NCI-H345 treated with DMSO at 0.1 percent for 48 hours (cell line): Measurements from ENCODE around the gene SPATA19.
"Not testable (repeated sequence)": the region's sequence is repeated elsewhere in the genome, so short reads cannot be mapped to it uniquely, and the experiment has no call there.

Source experiments
- DNase-seq: peaks from one replicate; lab custom pipeline; 2025; ENCODE audit not compliant: unreplicated experiment; lab: John Stamatoyannopoulos, UW

Gene SPATA19

GRCh38 chr11:133845413-133845812, at the start of gene SPATA19:
Gene SPATA19 (minus strand): TSS chr11:133845513. CDS start chr11:133845446, 67 bp downstream.
- no peak for DNase-seq

- DNase-seq = no peak
Measured at GRCh38 chr11:133895061-133895479, 49.8 kb upstream of the SPATA19 start.

GRCh38 chr11:133893381-133893780, 48.1 kb upstream of the SPATA19 start:
- no peak for DNase-seq

- DNase-seq = no peak
Measured at GRCh38 chr11:133892584-133893380, 47.5 kb upstream of the SPATA19 start.

GRCh38 chr11:133892126-133892525, 46.8 kb upstream of the SPATA19 start:
- DNase-seq = no peak

GRCh38 chr11:133889893-133890292, 44.6 kb upstream of the SPATA19 start:
- no peak for DNase-seq

GRCh38 chr11:133889188-133889587, 43.9 kb upstream of the SPATA19 start:
- DNase-seq = no peak

- no peak for DNase-seq
Measured at GRCh38 chr11:133887692-133888332, 42.5 kb upstream of the SPATA19 start.

GRCh38 chr11:133886029-133886428, 40.7 kb upstream of the SPATA19 start:
- no peak for DNase-seq

- no peak for DNase-seq
Measured at GRCh38 chr11:133872160-133872559, 26.8 kb upstream of the SPATA19 start.

- DNase-seq = no peak
Measured at GRCh38 chr11:133867456-133867855, 22.1 kb upstream of the SPATA19 start.

- no peak for DNase-seq
Measured at GRCh38 chr11:133865466-133865865, 20.2 kb upstream of the SPATA19 start.

GRCh38 chr11:133864756-133865155, 19.4 kb upstream of the SPATA19 start:
- no peak for DNase-seq

GRCh38 chr11:133860151-133860550, 14.8 kb upstream of the SPATA19 start:
- no peak for DNase-seq

- DNase-seq = not testable (repeated sequence)
Measured at GRCh38 chr11:133854330-133854960, 9.1 kb upstream of the SPATA19 start.

GRCh38 chr11:133844217-133844616, 1.1 kb downstream of the SPATA19 start:
- peak; percentile 28 for DNase-seq

GRCh38 chr11:133843454-133843987, 1.8 kb downstream of the SPATA19 start:
- no peak for DNase-seq

- DNase-seq = no peak
Measured at GRCh38 chr11:133842730-133843129, 2.6 kb downstream of the SPATA19 start.

GRCh38 chr11:133842053-133842452, 3.3 kb downstream of the SPATA19 start:
- no peak for DNase-seq

- no peak for DNase-seq
Measured at GRCh38 chr11:133841279-133842043, 3.9 kb downstream of the SPATA19 start.

- no peak for DNase-seq
Measured at GRCh38 chr11:133840479-133840941, 4.8 kb downstream of the SPATA19 start.
